Activated CD8-positive, alpha-beta memory T cell treated with anti-CD3 and anti-CD28 coated beads for 4 hours (primary cell): ENCODE measurements around the gene ATIC.

Experiments
- DNase-seq, 2 donors: peaks; one replicate each; pipeline ENCODE4 v3.0.0-alpha.2; 2020; ENCODE audit warnings: low read depth in 2 of 2

Gene ATIC

DNA sequence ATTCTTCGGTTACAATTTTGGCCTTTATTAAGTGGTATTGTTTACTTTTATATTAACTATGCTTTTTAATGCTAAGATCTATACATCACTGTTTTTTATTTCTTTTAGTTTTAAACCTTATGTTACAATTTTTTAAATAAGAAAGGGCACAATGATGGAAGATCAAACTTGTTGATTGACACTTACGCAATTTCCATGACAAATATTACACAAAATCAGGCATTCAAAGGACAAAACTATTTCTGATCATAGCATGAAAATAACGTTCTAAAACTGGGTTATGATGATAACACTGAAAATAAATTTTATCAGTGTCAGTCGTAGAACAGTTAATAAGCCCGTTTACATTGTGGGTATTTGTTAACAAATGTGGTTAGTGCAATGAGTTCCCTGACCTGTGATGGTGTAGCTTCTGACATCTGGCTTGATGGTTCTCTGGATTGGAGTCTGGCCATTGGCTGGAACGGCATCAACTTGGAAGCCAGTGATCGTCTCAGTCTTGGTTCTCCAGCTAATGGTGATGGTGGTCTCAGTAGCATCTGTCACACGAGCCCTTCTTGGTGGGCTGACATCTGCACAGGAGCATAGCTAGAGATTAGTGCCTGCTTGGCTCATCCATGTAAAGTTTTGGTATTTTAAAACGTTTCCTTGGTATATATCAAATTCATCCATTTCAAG, 64.4 kb downstream of the ATIC start:
- no peak for DNase-seq

DNA sequence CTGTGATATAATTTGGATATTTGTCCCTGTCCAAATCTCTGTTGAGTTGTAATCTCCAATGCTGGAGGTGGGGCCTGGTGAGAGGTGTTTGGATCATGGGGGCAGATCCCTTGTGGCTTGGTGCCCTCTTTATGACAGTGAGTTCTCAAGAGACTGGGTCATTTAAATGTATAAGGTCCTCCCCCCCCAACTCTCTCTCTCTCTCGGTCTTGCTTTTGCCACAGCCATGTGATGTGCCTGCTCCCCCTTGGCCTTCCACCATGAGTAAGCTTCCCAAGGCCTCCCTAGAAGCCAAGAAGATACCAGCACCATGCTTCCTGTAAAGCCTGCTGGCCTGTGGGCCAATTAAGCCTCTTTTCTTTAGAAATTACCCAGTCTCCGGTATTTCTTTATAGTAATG, 65.4 kb downstream of the ATIC start:
- no peak for DNase-seq

DNA sequence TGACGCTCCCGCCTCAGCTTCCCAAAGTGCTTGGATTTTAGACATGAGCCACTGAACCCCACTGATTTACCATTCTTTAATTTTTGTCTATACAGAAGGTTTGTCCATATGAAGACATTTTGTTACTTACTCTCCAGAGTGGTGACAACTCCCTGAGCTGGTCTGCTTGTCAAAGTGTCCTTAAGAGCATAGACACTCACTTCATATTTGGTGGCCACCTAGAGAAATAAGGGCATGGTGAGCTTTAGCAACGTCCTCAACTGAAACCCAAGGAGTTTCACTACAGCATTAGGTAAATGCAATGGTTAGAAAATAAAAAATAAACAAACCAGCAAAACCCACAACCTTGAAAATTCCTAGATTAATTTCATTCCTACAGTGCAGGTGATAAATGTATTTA, 66.2 kb downstream of the ATIC start:
- DNase-seq = no peak

DNA sequence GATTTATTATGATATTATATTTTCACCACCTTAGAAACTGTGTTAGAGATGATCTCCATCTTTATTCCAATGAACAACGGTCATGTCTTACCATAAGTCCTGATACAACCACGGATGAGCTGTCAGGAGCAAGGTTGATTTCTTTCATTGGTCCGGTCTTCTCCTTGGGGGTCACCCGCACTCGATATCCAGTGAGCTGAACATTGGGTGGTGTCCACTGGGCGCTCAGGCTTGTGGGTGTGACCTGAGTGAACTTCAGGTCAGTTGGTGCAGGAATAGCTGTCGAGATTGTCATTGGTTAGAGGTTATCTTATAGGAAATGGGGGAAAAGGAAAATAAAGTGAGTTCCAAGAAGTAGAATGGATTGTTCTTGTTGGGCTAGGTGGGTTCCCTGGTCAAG, 67.2 kb downstream of the ATIC start:
- no peak for DNase-seq

DNA sequence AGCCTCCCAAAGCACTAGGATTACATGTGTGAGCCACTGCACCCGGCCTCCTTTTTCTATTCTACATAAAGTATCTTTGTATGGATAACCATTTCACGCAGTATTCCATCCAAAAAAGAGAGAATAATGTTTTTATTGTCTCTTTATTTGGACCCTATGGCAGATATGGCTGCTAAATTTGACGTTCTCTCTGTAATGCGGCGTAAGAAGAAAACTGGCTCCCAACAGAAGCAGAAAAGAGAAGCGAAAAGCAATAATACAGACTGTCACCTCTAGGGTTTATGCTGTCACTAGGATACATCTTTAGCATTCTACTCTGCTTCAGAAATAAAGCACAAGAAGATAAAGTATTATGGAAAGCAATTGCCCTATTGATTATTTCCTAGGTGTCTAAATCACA, 68.1 kb downstream of the ATIC start:
- DNase-seq = no peak

DNA sequence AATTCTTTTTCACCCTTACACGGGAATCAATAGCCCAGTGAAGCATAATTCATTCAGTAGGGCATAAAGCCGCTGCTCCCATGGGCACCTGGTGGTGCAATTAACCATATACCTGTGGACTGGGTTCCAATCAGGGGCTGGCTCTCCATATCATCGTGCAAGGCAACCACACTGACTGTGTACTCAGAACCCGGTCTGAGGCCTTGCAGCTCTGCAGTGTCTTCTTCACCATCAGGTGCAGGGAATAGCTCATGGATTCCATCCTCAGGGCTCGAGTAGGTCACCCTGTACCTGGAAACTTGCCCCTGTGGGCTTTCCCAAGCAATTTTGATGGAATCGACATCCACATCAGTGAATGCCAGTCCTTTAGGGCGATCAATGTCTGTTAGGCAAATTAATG, 68.8 kb downstream of the ATIC start:
- DNase-seq = no peak

DNA sequence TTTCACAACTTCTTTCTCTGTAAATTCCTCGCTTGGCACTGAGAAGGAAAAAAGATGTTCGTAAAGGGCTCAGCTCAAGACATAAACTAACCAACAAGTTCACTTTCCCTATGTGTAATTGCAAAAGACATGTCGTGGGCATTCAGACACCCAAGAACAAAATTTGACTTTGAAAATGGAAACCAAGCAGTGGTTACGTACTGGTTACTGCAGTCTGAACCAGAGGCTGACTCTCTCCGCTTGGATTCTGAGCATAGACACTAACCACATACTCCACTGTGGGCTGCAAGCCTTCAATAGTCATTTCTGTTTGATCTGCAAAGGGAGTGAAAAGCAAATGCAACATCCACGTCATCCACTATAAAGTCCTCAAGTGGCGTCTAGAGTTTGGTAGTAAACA, 70.2 kb downstream of the ATIC start:
- DNase-seq = no peak

DNA sequence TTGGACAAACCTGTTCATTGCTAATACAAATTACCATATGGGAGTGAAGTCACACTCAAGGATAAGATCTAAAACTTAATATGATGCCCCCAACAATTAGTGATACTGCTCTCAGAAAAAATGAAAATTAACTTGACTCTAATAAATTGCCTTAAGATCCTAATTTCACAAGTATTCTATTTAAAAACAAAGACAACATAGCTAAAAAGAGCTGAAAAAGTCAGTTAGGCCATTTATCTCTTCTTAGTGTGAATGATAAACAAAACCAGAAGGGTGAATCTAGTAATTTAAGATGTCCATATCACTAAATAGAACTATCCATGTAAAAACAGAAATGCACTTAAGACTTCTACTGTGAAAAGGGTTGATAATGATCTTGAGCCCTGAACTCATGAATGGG, 70.6 kb downstream of the ATIC start:
- DNase-seq = no peak

DNA sequence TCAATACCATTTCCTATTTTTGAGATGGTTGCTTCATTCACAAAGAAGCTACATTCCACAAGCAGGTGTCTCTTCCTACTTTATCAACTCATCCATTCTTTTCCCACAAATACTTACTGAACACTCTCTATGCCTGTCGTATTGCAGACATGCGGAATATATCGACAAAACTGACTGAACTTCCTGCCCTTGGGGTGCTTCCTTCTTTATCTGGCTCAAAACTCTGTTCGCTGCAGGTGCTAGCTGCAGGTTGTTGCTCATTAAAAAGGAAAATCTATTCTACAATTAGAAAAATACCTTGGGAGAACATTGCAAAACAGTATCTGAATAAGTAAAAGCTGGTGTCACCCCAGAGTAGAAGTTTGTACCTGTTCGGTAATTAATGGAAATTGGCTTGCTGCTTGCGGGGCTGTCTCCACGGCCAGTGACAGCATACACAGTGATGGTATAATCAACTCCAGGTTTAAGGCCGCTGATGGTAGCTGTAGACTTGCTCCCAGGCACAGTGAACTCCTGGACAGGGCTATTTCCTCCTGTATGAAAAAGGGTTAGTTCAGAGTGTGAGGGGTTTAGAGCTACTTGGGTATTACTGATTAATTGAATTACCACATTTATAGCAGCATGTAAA, 71.9 kb downstream of the ATIC start:
- DNase-seq = no peak

DNA sequence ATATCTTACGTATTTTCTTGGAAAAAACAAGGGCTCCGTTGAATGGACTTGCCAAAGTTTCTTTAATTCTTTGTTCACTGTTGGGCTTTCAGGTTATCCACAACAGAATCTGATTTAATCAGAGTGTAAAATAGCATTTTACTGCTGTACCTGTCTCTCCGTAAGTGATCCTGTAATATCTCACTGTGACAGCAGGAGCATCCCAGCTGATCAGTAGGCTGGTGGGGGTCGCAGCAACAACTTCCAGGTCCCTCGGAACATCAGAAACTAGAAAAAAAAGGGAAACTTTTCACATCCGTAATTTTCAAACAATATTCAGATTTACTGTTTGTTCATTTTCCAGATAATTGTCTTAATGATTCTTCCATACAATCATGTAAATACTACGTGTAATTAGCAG, 72.9 kb downstream of the ATIC start:
- DNase-seq = no peak

DNA sequence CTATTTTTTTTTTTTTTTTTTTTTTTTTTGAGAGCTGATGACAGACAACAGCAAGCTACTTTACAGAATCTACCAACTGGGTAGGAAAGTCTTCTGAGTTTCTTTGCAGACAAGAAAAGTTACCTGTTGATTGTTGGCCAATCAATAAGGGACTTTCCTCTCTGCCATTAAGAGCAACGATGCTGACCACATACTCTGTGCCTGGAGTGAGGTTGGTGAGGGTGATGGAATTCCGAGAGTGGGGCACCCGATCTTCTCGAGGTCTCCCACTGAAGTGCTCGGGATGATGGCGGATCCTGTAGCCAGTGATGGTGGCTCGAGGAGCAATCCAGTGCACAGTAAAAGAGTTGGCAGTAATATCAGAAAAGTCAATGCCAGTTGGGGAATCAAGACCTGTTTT, 74.7 kb downstream of the ATIC start:
- no peak for DNase-seq

DNA sequence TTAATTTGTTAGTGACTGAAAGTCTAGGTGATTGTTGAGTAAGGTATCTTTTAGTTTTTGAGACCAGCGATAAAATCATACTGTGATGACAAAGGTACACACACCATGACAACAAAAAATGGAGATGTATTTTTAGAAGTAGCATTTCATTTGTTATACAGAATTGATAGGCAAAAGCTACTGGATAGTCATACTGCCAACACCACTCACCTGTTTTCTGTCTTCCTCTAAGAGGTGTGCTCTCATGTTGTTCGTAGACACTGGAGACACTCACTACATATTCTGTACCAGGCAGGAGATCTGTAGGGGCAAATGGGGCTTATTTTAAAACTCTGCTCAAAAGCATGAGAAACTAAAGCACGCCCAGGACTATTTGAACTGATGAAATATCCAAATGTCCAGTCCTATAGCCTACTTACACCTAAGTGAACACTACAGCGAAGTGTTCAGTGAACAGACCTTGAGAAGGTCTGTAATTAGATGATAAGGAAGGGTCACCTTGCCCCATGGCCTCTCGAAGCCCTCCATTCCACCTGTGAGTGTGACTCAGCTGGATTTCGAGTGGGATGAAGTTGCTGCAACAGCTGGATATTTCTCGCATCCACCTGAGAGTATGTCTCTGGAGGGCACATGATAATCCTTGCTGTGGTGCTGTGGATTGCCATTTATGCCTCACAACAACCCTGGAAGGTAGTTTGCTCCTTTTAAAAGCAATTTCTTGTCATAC, 76.3 kb downstream of the ATIC start:
- no peak for DNase-seq

DNA sequence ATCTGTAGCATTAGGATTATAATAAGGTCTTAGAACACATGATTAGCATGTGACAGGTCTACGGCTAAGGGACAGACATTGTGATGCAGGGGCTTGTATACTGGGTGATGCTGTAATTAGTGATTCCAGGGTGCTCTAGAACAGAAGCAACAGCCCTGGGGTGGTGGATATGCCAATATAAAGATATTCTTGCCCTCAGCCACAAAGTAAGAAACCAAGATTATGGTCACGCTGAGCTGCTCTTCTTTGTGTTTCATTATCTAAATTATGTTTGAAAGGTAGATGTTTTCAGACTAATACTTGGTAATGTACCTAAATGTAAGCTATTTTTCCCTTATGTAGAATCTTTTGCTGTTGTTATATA, 78.7 kb downstream of the ATIC start:
- DNase-seq = no peak

DNA sequence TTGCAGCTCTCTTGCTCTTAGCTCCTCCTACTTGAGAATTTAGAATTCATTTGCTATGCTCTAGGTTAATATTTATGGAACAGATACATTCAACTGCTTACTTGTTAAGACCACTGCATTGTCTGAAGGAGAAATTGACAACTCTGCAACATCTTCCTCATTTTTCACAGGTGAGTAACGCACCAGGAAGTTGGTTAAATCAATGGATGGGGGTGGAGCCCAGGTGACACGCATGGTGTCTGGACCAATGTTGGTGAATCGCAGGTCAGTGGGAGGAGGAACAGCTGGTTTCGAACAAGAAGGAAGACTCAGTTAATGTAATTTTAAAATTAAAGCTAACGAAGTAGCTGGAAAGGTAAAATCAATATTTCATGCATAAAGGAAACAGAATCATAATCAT, 79.7 kb downstream of the ATIC start:
- no peak for DNase-seq

DNA sequence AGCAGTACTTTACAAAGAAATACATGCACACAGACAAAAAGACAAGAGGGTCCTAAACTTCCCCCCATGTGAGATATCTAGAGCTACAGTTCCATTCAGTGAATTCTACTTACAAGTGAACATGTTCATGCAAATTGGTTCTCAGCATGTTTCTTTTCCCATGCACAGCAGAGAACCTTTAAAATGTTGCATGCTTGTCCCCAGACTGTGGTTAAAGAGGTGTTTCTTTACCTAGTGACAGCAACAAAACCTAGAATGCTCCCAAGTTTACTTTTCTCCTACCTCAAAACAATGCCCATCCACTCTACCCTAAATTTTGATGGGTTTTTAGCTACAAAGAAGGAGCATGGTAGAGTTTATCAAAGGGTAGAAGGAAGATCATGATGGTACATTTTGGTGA, 80.3 kb downstream of the ATIC start:
- no peak for DNase-seq

DNA sequence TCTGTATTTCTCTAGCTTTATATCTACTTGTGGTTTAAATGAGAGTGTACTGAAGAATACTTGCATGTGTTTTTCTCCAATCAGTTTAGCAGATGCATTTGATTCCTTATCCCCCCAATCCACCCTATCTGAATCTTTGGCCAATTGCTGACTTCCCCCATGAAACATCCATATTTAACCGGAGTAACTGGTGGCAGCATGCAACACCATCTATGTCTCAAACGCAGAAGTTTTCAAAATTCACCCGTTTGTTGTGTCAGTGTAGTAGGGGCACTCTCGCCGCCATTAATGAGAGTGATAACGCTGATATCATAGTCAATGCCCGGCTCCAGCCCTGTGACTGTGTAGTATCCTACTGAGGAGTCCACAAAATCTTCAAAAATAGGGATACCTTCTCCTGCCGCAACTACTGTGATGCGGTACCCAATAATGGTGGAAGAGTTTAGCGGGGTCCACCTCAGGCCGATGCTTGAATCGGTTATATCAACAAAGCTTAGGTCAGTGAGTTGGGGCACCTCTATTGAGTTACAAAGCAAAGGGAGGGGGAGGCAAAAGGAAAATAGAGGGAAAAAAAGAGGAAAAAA, 80.9 kb downstream of the ATIC start:
- DNase-seq = no peak

DNA sequence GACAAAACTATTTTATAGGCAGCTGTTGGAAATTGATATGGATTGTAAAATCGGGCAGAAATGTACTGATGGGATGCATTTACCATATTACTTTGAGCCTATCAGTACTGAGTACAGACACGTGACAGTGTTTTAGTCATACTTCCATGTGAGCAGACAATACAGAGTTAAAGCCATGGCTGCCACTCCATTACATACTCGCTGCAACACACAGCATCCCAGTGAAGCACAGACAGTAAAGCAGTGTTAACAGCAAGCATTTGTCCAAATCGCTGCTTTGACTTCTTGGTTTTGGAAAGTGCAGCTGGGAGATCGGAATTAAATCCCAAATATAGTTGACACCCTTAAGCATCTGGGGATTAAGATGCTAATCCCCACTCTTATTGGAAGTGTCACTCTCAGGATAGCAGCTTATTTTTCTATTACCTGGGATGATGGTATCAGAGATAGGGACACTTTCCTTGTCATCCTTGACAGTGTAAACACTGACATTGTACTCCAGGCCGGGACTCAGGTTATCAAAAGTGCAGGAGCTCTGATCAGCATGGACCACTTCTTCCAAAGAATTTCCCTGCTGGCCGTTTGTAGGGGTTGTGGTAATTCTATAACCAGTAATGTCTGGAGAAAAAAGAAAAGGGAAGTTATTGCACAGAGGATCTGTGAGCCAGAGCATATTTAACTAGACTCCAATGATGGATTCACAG, 82.4 kb downstream of the ATIC start:
- DNase-seq = no peak

DNA sequence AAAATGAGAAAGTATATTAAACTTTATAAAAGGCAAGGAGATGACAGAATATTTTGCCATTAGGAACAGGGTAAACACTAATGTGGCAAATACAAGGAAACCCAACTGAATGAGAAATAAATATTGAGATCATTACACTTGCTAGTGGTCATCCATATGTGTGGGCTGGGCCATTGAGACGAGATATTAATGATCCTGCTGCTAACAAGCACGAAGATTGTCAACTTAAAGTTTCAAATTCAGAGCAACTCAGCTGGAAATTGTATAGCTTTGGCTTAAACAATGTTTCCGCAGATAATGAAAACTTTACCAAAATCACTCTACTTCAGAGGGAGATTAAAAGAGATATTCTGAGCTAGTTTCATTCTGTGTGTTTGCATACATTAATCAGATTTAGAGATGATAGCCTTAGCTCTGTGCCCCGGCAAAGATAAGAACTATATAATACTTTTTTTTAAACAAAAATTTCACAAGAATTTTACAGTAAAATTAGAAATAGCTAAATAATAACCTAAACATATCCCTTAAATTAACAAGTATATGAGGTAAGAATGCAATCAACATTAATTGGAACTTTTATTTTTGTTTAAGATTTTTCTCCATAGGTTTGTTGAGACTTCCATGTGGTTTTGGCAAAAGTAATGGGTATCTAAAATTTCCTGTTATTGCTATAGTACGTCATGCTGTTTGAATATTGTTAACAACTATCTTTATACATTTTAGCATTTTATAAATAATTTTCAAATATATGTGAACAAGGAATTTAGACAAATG, 84.0 kb downstream of the ATIC start:
- no peak for DNase-seq

DNA sequence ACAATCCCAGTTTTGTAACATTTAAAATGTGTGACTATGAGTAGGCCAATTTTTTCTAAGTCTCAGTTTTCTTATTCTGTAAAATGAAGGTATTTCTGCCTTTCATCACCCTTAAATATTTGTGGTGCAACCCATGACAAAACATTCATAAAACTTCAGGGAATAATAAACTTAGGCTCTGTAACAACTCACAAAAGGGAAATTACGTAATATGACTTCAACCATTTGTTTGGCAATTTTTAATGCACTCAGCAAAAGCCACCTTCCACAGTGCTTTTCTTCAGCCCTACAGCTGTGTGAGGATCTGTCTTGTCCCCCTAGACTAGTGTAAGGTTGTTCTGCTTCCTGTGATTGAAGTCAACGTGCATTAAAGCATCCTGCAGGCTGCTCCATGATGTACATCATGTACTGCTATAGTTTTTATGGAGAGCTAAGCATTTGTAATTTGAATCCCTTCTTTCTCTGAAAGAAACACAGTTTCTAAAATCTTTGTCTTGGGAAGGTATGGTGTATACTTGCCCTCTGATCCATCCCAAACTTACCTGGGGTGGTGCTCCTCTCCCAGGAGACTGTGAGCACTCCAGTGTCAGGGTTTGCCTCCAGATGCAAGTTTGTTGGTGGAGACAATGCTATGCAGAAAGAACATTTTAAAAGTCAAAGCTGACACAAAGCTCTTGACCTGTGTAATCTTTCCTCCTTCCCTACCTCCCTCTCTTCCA, 84.9 kb downstream of the ATIC start:
- DNase-seq = no peak

DNA sequence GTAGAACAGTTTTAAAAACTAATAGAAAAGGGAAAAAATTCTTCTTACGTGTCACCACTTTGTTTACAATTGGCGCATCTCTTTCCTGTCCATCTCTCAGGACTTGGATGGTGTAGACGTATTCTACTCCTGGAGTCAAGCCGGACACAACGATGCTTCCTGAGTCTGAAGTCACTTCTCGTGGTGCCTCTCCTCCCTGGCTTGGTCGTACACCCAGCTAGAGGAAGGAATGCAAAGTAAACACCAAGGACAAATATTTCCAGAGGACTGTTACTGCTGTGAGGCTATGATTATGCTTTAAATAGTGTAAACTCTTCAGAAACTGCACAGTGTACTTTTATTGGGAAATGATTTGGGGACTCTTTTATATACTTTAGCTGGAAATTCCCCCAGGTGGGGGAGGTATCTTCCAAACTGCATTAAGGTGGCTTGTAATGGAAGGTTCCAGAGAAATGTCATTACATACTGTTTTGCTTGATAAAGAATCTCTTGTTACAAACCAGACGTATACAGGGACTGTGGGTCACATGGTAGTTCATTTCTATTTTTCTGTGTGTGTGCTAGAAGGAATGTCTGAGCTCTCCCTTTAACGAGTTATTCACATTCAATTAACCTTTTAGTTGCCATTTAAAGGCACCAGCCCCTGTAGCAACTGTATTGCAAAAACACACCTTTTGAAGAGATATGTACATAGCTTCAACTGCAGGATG, 85.9 kb downstream of the ATIC start:
- no peak for DNase-seq
